Left kidney (tissue), 8 donors: Measurements from ENCODE around the gene OPN1MW. TPM values are rescaled to one million over a fixed set of nuclear protein-coding genes. Genes with fewer than 3 reads are reported as not detected.
"Not testable (repeated sequence)": the region's sequence is repeated elsewhere in the genome, so short reads cannot be mapped to it uniquely, and the experiment has no call there.

ENCODE experiments used
- DNase-seq: peaks from one replicate; pipeline ENCODE4 v3.0.0-alpha.2; 2013
- long read RNA-seq, 8 donors: transcript quantifications; one replicate each; lab custom pipeline, GENCODE V29; 2026
- polyA plus RNA-seq: library from polyadenylated mRNA; unstranded; fragments of 120-200 nt; gene quantifications from one replicate; pipeline ENCODE4 v1.2.1, GENCODE V29; 2013; ENCODE audit not compliant: insufficient read length

Gene OPN1MW
- polyA plus RNA-seq: not detected
- long read RNA-seq, donor 1: 0 reads
- long read RNA-seq, donor 2: 0 reads
- long read RNA-seq, donor 3: 0 reads
- long read RNA-seq, donor 4: 0 reads
- long read RNA-seq, donor 5: 0 reads
- long read RNA-seq, donor 6: 0 reads
- long read RNA-seq, donor 7: 0 reads
- long read RNA-seq, donor 8: 0 reads

DNA sequence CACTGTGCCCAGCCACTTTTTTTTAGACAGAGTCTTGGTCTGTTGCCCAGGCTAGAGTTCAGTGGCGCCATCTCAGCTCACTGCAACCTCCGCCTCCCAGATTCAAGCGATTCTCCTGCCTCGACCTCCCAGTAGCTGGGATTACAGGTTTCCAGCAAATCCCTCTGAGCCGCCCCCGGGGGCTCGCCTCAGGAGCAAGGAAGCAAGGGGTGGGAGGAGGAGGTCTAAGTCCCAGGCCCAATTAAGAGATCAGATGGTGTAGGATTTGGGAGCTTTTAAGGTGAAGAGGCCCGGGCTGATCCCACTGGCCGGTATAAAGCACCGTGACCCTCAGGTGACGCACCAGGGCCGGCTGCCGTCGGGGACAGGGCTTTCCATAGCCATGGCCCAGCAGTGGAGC is at the start of gene OPN1MW:
Gene OPN1MW (plus strand): TSS at position 301 of the 400 bp plus-strand sequence. CDS start 82 bp downstream, at position 383.
- DNase-seq: not testable (repeated sequence)

DNA sequence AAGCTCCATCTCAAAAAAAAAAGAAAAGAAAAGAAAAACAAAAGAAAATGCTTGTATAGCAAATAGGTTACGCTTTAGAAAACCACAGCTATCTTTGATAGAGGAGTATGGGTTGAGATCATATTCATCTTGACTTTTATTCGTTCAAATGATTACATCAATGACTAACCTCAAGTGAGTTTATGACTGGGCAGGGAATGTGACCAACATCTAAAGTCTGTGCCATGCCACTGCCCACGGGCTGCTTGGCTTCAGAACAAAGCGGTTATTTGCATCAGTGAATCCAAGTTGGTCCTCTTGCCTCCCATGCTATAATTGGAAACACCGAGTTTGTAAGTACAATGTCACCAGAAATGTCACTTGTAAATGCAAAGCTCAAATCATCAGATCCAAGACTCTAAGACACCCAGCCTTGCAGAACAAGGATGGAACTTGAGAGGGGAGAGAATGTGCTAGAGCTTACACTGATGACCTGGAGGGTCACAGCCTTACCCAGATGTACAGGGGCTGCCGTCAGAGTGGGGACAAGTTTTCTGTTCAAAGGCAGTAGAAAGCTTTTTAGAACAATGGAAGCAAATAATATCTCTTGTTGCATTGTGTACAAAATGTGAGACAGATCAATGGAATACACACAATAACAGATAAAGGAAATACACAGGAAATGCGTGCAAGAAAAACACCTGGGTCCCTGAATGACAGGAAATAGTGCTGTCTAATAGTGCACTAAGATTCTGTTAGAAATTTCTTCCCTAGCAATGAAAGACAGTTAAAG is 46.8 kb upstream of the OPN1MW start:
- DNase-seq: no peak

DNA sequence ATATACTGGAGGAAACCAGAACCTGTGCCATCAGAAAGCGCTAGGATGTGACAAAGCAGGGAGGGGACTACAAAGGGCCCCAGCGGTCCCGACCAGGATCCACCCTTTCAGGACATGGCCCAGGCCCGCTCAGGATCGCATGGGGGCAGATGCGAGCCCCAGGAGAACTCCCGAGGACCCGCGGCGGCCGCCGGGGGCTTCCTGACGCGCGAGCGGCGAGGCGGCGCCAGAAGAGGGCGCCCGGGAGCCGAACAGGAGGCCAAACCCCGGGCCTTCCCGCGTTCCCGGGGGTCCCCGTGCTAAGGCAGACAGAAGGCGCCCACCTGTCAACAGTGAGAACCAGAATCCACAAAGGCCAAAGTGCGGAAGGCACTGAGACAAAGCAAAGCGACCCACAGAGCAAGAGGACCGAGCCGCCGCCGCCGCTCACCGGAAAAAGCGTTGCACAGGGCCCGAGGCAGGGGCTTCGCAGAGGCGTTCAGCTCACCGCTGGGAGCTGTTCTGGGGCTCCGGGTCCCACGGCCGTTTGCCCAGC is 45.7 kb upstream of the OPN1MW start:
- DNase-seq: peak; percentile 64

DNA sequence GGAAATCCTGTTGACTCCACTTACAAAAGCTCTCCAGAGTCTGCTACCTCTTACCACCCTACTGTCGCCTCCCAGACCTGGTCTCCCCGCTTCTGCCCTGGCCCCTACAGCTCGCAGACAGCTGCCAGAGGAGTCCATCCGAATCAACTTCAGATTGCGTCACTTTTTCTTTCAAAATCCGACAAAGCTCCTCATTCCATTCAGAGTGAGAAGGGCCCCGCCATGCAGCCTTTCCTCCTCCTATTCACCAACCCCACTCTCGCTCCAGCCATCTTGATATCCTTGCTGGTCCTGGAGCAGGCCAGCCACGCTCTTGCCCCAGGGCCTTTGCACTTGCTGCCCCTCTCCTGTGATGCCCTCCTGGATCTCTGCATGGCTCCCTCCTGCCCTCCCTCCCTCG is 43.5 kb upstream of the OPN1MW start:
- no peak for DNase-seq

DNA sequence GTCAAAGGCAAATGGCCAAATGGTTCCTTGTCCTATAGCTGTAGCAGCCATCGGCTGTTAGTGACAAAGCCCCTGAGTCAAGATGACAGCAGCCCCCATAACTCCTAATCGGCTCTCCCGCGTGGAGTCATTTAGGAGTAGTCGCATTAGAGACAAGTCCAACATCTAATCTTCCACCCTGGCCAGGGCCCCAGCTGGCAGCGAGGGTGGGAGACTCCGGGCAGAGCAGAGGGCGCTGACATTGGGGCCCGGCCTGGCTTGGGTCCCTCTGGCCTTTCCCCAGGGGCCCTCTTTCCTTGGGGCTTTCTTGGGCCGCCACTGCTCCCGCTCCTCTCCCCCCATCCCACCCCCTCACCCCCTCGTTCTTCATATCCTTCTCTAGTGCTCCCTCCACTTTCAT is 42.2 kb upstream of the OPN1MW start:
- no peak for DNase-seq

DNA sequence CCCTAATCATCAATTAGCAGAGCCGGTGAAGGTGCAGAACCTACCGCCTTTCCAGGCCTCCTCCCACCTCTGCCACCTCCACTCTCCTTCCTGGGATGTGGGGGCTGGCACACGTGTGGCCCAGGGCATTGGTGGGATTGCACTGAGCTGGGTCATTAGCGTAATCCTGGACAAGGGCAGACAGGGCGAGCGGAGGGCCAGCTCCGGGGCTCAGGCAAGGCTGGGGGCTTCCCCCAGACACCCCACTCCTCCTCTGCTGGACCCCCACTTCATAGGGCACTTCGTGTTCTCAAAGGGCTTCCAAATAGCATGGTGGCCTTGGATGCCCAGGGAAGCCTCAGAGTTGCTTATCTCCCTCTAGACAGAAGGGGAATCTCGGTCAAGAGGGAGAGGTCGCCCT is 41.7 kb upstream of the OPN1MW start:
- DNase-seq: no peak

DNA sequence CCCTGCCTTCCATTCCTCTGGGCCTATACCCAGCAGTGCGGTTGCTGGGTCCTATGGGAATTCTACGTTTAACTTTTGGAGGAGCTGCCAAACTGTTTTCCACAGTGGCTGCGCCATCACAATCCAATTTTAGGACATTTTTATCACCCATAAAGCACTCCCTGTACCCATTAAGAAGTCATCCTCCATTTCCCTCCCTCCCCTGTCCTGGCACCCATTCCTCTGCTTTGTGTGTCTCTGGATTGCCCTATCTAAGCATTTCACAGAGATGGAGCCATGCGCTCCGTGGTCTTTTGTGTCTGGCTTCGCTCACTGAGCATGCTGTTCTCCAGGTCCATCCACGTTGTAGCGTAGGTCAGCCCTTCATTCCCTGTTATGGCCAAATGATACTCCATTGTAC is 40.0 kb upstream of the OPN1MW start:
- DNase-seq: no peak

DNA sequence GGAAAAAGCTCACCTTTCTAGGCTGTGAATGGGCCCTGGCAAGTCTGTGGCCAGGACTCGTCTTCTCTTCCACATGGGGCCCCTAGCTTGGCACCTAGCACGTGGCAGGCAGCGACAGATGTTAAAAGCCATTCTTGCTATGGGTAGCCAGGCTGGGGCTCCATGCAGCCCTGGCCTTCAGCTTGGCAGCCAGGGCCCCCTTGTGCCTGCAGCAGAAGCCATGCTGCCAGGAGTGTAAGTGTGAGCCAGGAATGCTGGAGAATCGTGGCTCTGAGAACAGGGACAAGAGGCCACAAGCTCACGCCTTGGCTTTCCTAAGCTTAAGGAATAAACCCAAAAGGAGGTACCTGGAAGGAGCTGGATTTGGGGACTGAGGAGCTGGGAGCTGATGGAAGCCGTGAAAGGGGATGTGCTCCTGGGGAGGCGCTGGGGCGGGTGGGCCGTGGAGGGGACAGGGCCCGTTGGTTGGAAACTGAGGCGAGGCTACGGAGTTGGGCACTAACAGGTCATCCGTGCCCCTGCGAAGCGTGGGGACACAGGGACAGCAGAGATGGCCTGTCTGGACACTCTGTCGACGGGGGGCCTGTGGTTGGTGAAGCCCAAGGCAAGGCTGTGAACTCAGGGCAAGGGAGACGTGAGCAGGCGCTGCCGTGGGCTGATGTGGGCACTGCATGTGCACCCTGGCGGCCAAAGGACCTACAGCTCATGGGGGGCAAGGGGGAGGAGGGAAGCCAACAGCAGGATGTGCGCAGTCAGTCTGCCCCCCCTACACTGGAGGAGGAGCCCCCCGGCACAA is 39.2 kb upstream of the OPN1MW start:
- no peak for DNase-seq

DNA sequence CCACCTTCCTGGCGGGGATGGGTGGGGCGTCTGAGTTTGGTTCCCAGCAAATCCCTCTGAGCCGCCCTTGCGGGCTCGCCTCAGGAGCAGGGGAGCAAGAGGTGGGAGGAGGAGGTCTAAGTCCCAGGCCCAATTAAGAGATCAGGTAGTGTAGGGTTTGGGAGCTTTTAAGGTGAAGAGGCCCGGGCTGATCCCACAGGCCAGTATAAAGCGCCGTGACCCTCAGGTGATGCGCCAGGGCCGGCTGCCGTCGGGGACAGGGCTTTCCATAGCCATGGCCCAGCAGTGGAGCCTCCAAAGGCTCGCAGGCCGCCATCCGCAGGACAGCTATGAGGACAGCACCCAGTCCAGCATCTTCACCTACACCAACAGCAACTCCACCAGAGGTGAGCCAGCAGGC is 38.4 kb upstream of the OPN1MW start, which contains the start of gene OPN1LW:
Gene OPN1LW (plus strand): TSS at position 234 of the 400 bp plus-strand sequence. CDS start 41 bp downstream, at position 275.
- DNase-seq: not testable (repeated sequence)

DNA sequence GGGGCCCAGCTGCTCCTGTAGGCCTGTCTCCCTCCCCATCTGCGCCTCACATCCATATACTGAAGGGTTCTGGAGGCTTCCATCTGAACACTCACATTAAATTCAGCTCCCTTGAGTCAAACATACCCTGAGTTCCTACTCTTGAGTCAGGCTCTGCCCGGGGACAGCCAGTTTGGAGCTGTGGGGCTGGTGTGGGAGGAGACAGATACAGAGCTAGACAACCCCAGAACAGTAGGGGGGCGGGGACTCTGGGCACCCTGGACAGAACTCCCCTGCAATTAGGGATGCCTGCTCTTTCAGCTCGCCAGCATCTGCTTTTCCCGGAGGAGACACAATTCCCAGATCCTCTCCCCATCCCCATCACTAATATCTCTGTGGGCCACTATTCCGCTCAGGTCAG is 31.4 kb upstream of the OPN1MW start:
- DNase-seq: not testable (repeated sequence)

DNA sequence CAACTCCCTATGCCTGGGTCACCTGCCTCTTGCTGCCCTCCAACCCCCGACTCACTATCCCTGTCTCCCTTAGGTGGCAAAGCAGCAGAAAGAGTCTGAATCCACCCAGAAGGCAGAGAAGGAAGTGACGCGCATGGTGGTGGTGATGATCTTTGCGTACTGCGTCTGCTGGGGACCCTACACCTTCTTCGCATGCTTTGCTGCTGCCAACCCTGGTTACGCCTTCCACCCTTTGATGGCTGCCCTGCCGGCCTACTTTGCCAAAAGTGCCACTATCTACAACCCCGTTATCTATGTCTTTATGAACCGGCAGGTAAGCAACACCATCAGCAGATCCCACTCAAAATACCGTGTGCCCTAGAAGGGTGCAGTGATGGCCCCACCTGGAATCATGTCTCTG is 26.2 kb upstream of the OPN1MW start:
- not testable (repeated sequence) for DNase-seq

DNA sequence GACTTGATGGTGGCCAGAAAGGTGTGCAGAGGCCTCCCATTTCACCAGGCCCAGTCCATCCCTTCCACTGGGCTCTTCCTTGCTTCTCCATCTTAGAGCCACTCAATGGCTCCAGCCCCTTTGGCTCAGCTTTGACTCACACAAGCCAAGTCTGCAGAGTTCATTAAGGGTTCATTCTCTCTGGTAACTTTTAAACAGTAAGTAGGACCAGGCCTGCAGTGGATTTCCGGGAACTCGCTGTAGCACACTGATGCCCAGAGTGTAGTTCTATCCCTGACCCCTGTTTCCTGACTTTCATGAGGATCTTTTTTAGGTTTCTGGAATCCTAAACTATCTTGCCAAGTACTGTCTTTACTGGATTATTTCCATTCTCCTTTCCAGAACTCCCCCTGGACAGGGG is 25.2 kb upstream of the OPN1MW start:
- not testable (repeated sequence) for DNase-seq

DNA sequence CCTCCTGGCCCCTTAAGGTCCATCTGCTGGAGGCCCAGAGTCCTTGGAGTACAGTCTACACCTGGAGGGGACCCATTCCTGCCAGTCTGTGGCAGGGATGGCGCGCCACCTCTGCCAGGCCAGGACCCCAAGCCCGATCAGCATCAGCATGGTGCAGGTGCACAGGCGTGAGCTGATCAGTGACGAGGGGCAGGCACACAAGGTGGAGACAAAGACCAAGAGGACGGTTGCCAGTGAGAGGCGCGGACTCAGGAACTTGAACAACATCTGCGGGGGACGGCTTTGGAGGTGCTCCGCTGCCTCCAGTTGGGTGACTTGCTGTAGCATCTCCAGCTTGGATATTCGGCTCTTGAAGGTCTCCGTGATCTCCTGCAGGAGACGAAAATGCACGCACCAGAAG is 23.1 kb upstream of the OPN1MW start:
- not testable (repeated sequence) for DNase-seq

DNA sequence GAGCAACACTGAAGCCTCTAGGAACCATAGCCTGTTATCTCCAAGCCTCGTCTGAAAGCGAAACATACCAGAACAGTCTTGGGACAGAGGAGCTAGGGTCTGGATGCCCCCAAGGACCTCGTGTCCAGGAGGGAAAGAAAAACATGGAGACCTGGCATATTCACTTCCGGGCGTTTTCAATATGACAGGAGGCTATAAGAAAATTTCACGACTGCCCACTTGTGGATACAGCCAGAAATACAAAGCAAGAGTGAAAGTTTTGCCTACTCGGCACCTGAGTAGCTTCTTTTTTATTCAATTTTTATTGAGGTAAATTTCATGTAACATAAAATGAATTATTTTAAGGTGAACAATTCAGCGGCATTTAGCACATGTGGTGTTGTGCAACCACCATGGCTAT is 17.5 kb upstream of the OPN1MW start:
- DNase-seq: not testable (repeated sequence)

DNA sequence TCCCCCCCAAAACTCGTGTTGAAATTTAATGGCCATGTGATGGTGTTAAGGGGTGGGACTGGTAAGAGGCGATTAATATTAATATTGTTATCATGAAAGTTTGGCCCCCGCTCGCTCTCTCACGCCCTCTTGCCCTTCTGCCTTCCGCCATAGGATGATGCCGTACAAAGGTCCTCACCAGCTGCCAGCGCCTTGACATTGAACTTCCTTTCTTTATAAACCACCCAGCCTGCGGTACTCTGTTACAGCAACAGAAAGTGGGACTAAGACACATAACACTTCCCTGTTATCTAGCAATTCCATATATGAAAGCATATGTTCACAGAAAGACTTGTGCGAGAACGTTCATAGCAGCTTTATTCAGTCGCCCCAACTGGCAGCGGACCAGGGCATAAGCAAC is 14.0 kb upstream of the OPN1MW start:
- DNase-seq: not testable (repeated sequence)

DNA sequence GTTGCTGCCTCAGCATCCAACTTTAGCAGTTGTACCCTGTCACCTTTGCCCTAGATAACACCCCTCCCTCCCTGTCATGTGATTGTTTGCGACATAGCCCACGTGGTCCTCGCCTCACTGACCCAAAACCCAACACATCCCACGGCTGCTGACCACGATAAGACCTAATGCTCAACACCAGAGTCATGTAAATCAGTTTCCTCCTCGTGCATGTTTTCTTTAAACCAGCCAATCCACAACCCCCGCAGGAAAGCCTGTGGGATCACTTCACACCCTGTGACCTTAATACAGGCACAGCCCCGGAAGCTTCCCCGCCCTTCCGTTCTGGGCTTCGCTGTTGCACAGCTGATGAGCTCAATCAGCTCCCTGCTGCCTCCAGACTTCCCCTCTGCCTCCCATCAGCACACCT is 9.9 kb upstream of the OPN1MW start:
- DNase-seq: not testable (repeated sequence)

DNA sequence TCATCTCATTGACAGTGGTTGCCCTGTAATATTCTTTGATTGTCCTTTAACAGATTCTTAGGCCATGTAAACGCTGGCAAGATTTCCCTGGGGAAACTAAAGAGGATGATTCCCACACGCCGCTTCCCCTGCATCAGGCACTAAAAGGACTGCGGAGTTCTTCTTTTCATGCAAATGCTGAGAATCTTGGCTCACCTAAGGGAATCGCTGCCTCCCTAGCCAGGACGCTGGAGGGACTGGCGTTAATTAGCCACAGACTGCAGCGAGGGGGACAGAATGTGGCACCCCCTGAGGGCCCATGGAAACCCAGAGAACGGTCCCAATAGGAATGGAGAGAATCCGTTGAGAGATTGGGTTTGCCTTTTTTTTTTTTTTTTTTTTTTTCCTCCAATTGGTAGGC is 8.0 kb upstream of the OPN1MW start:
- not testable (repeated sequence) for DNase-seq

DNA sequence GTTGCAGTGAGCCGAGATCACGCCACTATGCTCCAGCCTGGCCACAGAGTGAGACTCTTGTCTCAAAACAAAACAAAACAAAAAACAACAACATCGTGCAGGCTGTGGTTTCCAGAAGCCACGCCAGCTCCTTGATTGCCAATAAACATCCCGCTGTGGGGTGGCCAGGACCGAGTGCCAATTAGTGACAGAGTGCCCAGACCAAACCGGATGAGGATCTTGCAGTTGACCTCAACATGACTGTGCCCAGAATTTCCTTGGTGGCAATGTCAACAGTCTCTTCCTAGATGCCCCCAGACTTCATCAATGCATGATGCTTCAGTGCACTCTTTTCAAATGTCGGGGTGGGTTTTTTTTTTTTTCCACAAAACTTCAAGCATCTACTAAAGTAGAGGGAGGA is 1.4 kb downstream of the OPN1MW start:
- DNase-seq: not testable (repeated sequence)

DNA sequence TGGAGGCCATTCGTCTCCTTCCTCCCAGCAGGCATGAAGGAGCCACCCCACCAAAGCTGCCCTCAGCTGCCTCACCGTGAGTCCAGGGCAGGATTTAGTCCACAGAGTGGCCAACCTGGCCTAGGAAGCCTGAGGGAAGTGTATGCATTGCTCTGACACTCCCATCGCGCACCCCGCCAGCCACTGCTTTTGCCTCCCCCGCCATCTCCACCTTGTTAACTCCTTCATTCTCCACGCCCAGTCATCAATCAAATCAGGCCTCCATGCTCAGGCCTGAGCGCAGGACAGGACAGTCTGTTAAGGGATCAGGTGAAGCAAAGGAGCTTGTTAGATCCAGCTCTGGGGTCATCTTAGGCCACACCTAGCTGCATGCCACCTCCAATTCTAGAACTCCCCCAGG is 10.4 kb downstream of the OPN1MW start:
- not testable (repeated sequence) for DNase-seq

DNA sequence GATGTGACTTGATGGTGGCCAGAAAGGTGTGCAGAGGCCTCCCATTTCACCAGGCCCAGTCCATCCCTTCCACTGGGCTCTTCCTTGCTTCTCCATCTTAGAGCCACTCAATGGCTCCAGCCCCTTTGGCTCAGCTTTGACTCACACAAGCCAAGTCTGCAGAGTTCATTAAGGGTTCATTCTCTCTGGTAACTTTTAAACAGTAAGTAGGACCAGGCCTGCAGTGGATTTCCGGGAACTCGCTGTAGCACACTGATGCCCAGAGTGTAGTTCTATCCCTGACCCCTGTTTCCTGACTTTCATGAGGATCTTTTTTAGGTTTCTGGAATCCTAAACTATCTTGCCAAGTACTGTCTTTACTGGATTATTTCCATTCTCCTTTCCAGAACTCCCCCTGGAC is 11.9 kb downstream of the OPN1MW start:
- DNase-seq: not testable (repeated sequence)

DNA sequence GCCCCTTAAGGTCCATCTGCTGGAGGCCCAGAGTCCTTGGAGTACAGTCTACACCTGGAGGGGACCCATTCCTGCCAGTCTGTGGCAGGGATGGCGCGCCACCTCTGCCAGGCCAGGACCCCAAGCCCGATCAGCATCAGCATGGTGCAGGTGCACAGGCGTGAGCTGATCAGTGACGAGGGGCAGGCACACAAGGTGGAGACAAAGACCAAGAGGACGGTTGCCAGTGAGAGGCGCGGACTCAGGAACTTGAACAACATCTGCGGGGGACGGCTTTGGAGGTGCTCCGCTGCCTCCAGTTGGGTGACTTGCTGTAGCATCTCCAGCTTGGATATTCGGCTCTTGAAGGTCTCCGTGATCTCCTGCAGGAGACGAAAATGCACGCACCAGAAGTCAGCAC is 14.1 kb downstream of the OPN1MW start:
- not testable (repeated sequence) for DNase-seq

DNA sequence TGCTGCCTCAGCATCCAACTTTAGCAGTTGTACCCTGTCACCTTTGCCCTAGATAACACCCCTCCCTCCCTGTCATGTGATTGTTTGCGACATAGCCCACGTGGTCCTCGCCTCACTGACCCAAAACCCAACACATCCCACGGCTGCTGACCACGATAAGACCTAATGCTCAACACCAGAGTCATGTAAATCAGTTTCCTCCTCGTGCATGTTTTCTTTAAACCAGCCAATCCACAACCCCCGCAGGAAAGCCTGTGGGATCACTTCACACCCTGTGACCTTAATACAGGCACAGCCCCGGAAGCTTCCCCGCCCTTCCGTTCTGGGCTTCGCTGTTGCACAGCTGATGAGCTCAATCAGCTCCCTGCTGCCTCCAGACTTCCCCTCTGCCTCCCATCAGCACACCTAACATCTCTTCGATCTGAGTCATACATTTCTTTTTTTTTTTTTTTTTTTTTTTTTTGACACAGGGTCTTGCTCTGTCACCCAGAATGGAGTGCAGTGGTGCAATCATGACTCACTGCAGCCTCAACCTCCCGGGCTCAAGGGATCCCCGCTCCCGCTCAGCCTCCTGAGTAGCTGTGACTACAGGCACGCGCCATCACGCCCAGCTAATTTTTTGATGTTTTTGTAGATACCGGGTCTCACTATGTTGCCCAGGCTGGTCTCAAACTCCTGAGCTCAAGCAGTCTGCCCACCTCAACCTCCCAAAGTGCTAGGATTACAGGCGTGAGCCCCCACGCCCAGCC is 27.4 kb downstream of the OPN1MW start:
- DNase-seq: not testable (repeated sequence)
